B cell (primary cell): ENCODE data around the gene DDX24.

Source experiments
- EZH2 ChIP-seq: IDR thresholded peaks from 2 replicates; pipeline ENCODE4 v1.6.1; 2012; ENCODE audit warnings: borderline replicate concordance, low read depth, mild to moderate bottlenecking, moderate library complexity, low read length; ENCODE audit not compliant: insufficient read depth, poor library complexity, severe bottlenecking
- TF ChIP-seq, protein P1 (sequence below): fragments of 200-600 bp; IDR thresholded peaks from one replicate; pipeline ENCODE4 v1.8.0; 2022; ENCODE audit warnings: antibody characterized with exemption, mild to moderate bottlenecking

DNA sequence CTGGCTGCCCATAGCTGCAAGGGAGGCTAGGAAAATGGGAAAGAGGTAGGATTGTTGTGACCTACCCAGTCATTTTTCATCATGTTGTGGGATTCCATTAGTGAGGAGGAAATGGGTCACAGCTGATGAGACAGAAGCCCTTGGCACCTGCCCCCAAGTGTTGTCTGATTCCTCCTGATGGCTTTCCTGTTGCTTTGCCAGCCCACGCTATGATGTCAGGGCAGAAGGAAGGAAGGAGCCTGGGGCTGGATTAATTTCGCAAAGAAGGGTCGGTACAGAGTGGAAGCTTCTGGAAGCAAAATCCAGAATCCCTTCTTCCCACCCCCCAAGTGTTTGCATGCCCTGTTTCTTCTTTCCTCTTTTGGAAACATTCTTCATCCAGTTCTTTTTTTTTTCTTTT is 46.1 kb downstream of the DDX24 start:
- TF ChIP-seq, protein P1, sequence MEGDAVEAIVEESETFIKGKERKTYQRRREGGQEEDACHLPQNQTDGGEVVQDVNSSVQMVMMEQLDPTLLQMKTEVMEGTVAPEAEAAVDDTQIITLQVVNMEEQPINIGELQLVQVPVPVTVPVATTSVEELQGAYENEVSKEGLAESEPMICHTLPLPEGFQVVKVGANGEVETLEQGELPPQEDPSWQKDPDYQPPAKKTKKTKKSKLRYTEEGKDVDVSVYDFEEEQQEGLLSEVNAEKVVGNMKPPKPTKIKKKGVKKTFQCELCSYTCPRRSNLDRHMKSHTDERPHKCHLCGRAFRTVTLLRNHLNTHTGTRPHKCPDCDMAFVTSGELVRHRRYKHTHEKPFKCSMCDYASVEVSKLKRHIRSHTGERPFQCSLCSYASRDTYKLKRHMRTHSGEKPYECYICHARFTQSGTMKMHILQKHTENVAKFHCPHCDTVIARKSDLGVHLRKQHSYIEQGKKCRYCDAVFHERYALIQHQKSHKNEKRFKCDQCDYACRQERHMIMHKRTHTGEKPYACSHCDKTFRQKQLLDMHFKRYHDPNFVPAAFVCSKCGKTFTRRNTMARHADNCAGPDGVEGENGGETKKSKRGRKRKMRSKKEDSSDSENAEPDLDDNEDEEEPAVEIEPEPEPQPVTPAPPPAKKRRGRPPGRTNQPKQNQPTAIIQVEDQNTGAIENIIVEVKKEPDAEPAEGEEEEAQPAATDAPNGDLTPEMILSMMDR, result no peak
- no peak for TF ChIP-seq EZH2
